Chondrocyte (in vitro differentiated cells): ENCODE data around the gene TOP2B. TPM values are rescaled to one million over a fixed set of nuclear protein-coding genes. Genes with fewer than 3 reads are reported as not detected.

Experiments used
- DNase-seq: peaks from one replicate; pipeline ENCODE4 v3.0.0; 2021; ENCODE audit warnings: mixed read lengths, low spot score
- H3K27ac Mint-ChIP-seq: one replicate; pipeline ENCODE4 v1.8.0; 2021; ENCODE audit warnings: mild to moderate bottlenecking, moderate library complexity, mixed read lengths; ENCODE audit not compliant: unreplicated experiment
- H3K27me3 Mint-ChIP-seq: 2 replicates; pipeline ENCODE4 v1.8.0; 2021; ENCODE audit warnings: low read depth, mixed read lengths
- H3K36me3 Mint-ChIP-seq: 2 replicates; pipeline ENCODE4 v1.8.0; 2021; ENCODE audit warnings: low read depth, mixed read lengths
- H3K4me1 Mint-ChIP-seq: 2 replicates; pipeline ENCODE4 v1.8.0; 2021; ENCODE audit warnings: low read depth, mild to moderate bottlenecking, mixed read lengths
- H3K4me3 Mint-ChIP-seq: one replicate; pipeline ENCODE4 v1.8.0; 2021; ENCODE audit warnings: mild to moderate bottlenecking, moderate library complexity, mixed read lengths; ENCODE audit not compliant: unreplicated experiment
- H3K9me3 Mint-ChIP-seq: 2 replicates; pipeline ENCODE4 v1.8.0; 2021; ENCODE audit warnings: low read depth, mixed read lengths
- total RNA-seq: library from RNA; stranded (reverse); gene quantifications from 3 replicates; pipeline ENCODE4 v1.2.1, GENCODE V29; 2021
- TF ChIP-seq, protein P1 (sequence below): fragments of 200-600 bp; sonication (generic); IDR thresholded peaks from 2 replicates; pipeline ENCODE4 v1.5.0; 2021; ENCODE audit warnings: antibody characterized with exemption, mild to moderate bottlenecking, moderate library complexity

TOP2B gene
- total RNA-seq, 1 donor from 2014 or later, result 80.9 TPM

- Mint-ChIP-seq H3K27ac (no peak overlapping the region), H3K9me3 (no peaks in the 10 kb centered on the region), H3K4me3 (no peak overlapping the region), H3K27me3 (peaks cover 27% of the 10 kb centered on the region), H3K36me3 (no peaks in the 10 kb centered on the region), H3K4me1 (no peaks in the 10 kb centered on the region)
- no peak for DNase-seq
- TF ChIP-seq, protein P1, sequence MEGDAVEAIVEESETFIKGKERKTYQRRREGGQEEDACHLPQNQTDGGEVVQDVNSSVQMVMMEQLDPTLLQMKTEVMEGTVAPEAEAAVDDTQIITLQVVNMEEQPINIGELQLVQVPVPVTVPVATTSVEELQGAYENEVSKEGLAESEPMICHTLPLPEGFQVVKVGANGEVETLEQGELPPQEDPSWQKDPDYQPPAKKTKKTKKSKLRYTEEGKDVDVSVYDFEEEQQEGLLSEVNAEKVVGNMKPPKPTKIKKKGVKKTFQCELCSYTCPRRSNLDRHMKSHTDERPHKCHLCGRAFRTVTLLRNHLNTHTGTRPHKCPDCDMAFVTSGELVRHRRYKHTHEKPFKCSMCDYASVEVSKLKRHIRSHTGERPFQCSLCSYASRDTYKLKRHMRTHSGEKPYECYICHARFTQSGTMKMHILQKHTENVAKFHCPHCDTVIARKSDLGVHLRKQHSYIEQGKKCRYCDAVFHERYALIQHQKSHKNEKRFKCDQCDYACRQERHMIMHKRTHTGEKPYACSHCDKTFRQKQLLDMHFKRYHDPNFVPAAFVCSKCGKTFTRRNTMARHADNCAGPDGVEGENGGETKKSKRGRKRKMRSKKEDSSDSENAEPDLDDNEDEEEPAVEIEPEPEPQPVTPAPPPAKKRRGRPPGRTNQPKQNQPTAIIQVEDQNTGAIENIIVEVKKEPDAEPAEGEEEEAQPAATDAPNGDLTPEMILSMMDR, result no peak
Measured at GRCh38 chr3:25692341-25692740, 27.6 kb upstream of the TOP2B start.

GRCh38 chr3:25690768-25691533 is 26.2 kb upstream of the TOP2B start:
- TF ChIP-seq, protein P1, result no peak
- no peak for DNase-seq
- Mint-ChIP-seq H3K4me1 (no peaks in the 10 kb centered on the region), H3K27me3 (peaks cover 22% of the 10 kb centered on the region), H3K4me3 (no peak overlapping the region), H3K36me3 (no peaks in the 10 kb centered on the region), H3K9me3 (no peaks in the 10 kb centered on the region), H3K27ac (no peak overlapping the region)

- no peaks in the 10 kb centered on the region for H3K9me3 Mint-ChIP-seq
- H3K27me3 Mint-ChIP-seq, result peaks cover 20% of the 10 kb centered on the region
- TF ChIP-seq, protein P1, result no peak
- no peaks in the 10 kb centered on the region for H3K4me1 Mint-ChIP-seq
- no peak for DNase-seq
- H3K36me3 Mint-ChIP-seq, result no peaks in the 10 kb centered on the region
- no peak overlapping the region for H3K4me3 Mint-ChIP-seq
- H3K27ac Mint-ChIP-seq, result no peak overlapping the region
Measured at GRCh38 chr3:25689226-25689625, 24.5 kb upstream of the TOP2B start.

GRCh38 chr3:25687742-25688141 is 23.0 kb upstream of the TOP2B start:
- Mint-ChIP-seq H3K4me3 (no peak overlapping the region), H3K4me1 (no peaks in the 10 kb centered on the region), H3K27me3 (peaks cover 20% of the 10 kb centered on the region), H3K9me3 (no peaks in the 10 kb centered on the region), H3K36me3 (no peaks in the 10 kb centered on the region), H3K27ac (no peak overlapping the region)
- DNase-seq, result no peak
- TF ChIP-seq, protein P1, result no peak

DNA sequence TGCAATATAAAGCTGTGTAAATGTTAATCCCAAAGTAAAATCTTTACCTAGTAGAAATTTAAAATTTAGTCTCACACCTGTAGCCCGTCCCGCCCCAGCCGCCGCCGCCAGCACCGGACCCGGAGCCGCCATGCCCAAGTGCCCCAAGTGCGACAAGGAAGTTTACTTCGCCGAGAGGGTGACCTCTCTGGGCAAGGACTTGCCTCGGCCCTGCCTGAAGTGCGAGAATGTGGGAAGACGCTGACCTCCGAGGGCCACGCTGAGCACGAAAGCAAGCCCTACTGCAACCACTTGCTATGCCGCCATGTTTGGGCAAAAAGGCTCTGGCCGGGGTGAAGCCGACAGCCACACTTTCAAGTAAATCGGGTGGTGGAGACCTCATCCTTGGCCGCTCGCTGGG is 22.1 kb upstream of the TOP2B start:
- no peak overlapping the region for H3K4me3 Mint-ChIP-seq

More for the DNA sequence above, 22.1 kb upstream of the TOP2B start:
- H3K27me3 Mint-ChIP-seq, result peaks cover 20% of the 10 kb centered on the region
- TF ChIP-seq, protein P1, result no peak
- no peak overlapping the region for H3K27ac Mint-ChIP-seq
- H3K36me3 Mint-ChIP-seq, result no peaks in the 10 kb centered on the region
- H3K9me3 Mint-ChIP-seq, result no peaks in the 10 kb centered on the region
- H3K4me1 Mint-ChIP-seq, result no peaks in the 10 kb centered on the region
- no peak for DNase-seq
